ENCODE results near the gene MAJIN.

Gene MAJIN

GRCh38 chr11:64915376-64915887 is 56.5 kb downstream of the MAJIN start:
- in situ Hi-C loops (cut with HindIII; ENCODE audit: low sequenced_read_pairs): no loop called here
- no peak overlapping the region for H3K4me3 ChIP-seq (ENCODE audit: low read depth, low read length)
- no peak for DNase-seq (ENCODE audit: low read depth, low spot score)
- no peak for TF ChIP-seq CTCF (IDR thresholded peaks at IDR 0.05; ENCODE audit: low read depth, low read length)

GRCh38 chr11:64914123-64914522 is 57.8 kb downstream of the MAJIN start:
- TF ChIP-seq CTCF (IDR thresholded peaks at IDR 0.05; ENCODE audit: low read depth, low read length): no peak
- no peak for DNase-seq (ENCODE audit: low read depth, low spot score)
- no peak overlapping the region for H3K4me3 ChIP-seq (ENCODE audit: low read depth, low read length)
- in situ Hi-C loops (cut with HindIII; ENCODE audit: low sequenced_read_pairs): no loop called here

GRCh38 chr11:64913171-64913727 is 58.7 kb downstream of the MAJIN start:
- DNase-seq (ENCODE audit: low read depth, low spot score): no peak
- TF ChIP-seq CTCF (IDR thresholded peaks at IDR 0.05; ENCODE audit: low read depth, low read length): no peak
- in situ Hi-C loops (cut with HindIII; ENCODE audit: low sequenced_read_pairs): no loop called here
- no peak overlapping the region for H3K4me3 ChIP-seq (ENCODE audit: low read depth, low read length)

GRCh38 chr11:64911689-64912088 is 60.2 kb downstream of the MAJIN start:
- no peak for DNase-seq (ENCODE audit: low read depth, low spot score)
- no peak overlapping the region for H3K4me3 ChIP-seq (ENCODE audit: low read depth, low read length)
- in situ Hi-C loops (cut with HindIII; ENCODE audit: low sequenced_read_pairs): no loop called here
- no peak for TF ChIP-seq CTCF (IDR thresholded peaks at IDR 0.05; ENCODE audit: low read depth, low read length)

- DNase-seq (ENCODE audit: low read depth, low spot score): no peak
- in situ Hi-C loops (cut with HindIII; ENCODE audit: low sequenced_read_pairs): no loop called here
- TF ChIP-seq CTCF (IDR thresholded peaks at IDR 0.05; ENCODE audit: low read depth, low read length): no peak
- H3K4me3 ChIP-seq (ENCODE audit: low read depth, low read length): no peak overlapping the region
These were observed 60.8 kb downstream of the MAJIN start for GRCh38 chr11:64911142-64911541.

DNA sequence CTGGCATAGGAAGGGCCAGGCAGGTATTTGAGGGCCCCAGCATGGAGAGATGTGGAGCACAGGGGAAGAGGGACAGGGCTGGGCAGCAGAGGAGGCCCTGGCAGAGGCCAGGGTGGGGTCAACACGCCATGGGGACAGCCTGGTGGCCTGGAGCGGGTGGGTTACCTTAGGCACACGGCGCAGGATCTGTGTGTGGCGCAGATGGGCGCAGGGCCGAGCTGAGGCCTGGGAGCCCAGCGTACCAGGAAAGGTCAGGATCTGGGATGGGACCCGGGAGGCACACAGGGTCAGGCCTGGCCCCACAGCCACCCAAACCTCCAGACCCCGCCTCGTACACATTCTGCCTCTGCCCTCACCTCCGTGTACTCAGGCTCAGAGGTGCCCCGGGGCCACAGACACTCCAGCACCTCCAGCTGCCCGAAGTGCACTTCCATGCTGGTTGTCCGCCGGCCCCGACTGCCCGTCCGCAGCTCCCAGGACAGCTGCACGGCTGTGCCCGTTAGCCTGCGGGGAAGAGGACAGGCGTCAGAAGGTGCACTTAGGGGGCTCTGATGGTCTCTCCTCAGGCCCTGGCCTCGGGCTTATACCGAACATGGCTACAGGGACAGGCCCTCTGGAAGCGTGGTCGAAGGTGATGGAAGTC is 61.3 kb downstream of the MAJIN start:
- in situ Hi-C loops (cut with HindIII; ENCODE audit: low sequenced_read_pairs): no loop called here
- no peak for TF ChIP-seq CTCF (IDR thresholded peaks at IDR 0.05; ENCODE audit: low read depth, low read length)
- no peak for DNase-seq (ENCODE audit: low read depth, low spot score)
- no peak overlapping the region for H3K4me3 ChIP-seq (ENCODE audit: low read depth, low read length)

All from astrocyte of the spinal cord (primary cell).